RWPE2 (cell line): ENCODE results near the gene ZNF423.

Source experiments
- ATAC-seq: fragments of 200-7000 bp; cut with Tn5 transposase; 3 replicates; pipeline ENCODE4 v1.9.1; 2021; ENCODE audit warnings: low read depth
- DNase-seq: peaks from one replicate; pipeline ENCODE4 v3.0.0-alpha.2; 2020; ENCODE audit warnings: low spot score
- H3K27ac ChIP-seq: fragments of 450-650 bp; 2 replicates; pipeline ENCODE4 v1.5.1; 2017; ENCODE audit warnings: mild to moderate bottlenecking; ENCODE audit not compliant: poor library complexity, severe bottlenecking
- H3K27me3 ChIP-seq: fragments of 250-450 bp; sonication (Bioruptor Pico); 2 replicates; pipeline ENCODE4 v1.5.1; 2021; ENCODE audit warnings: mild to moderate bottlenecking, moderate library complexity; ENCODE audit not compliant: insufficient read depth, poor library complexity, severe bottlenecking
- H3K36me3 ChIP-seq: fragments of 250-450 bp; sonication (Bioruptor Pico); 2 replicates; pipeline ENCODE4 v1.5.1; 2020; ENCODE audit warnings: low read depth, mild to moderate bottlenecking, moderate library complexity
- H3K4me1 ChIP-seq: fragments of 250-450 bp; sonication (Bioruptor Pico); 2 replicates; pipeline ENCODE4 v1.5.1; 2021; ENCODE audit warnings: mild to moderate bottlenecking, moderate library complexity; ENCODE audit not compliant: insufficient read depth, poor library complexity, severe bottlenecking
- H3K4me3 ChIP-seq: fragments of 250-450 bp; sonication (Bioruptor Pico); 2 replicates; pipeline ENCODE4 v1.5.1; 2021; ENCODE audit warnings: mild to moderate bottlenecking, moderate library complexity; ENCODE audit not compliant: severe bottlenecking
- H3K9me3 ChIP-seq: fragments of 250-450 bp; sonication (Bioruptor Pico); 2 replicates; pipeline ENCODE4 v1.5.1; 2021; ENCODE audit warnings: mild to moderate bottlenecking, moderate library complexity; ENCODE audit not compliant: severe bottlenecking
- TF ChIP-seq, protein P1 (sequence below): fragments of 450-650 bp; IDR thresholded peaks from one replicate; pipeline ENCODE4 v1.5.1; 2017; ENCODE audit warnings: mild to moderate bottlenecking, moderate library complexity; ENCODE audit not compliant: poor library complexity, severe bottlenecking

ZNF423 gene

DNA sequence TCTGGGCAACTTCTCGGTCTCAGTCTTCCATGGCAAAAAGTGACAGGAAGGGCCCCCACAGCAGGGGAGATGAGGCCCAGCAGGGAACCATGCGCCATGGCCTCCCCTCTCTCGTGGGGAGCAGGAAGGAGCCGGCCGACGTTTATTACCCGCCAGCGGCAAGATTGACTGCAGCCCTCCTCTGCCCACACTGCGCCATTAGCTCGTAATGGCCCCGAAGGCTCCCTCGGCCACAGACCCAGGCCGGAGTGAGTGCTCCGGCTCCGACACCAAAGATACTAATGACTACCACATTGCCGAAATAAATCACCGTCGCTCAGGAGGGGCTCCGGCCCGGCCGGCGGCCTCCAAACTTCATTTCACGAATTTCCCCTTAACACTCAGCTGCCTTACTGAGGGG lies 255.4 kb downstream of the ZNF423 start:
- H3K4me1 ChIP-seq, result no peaks in the 10 kb centered on the region
- ATAC-seq (no peak), DNase-seq (no peak)
- TF ChIP-seq, protein P1, sequence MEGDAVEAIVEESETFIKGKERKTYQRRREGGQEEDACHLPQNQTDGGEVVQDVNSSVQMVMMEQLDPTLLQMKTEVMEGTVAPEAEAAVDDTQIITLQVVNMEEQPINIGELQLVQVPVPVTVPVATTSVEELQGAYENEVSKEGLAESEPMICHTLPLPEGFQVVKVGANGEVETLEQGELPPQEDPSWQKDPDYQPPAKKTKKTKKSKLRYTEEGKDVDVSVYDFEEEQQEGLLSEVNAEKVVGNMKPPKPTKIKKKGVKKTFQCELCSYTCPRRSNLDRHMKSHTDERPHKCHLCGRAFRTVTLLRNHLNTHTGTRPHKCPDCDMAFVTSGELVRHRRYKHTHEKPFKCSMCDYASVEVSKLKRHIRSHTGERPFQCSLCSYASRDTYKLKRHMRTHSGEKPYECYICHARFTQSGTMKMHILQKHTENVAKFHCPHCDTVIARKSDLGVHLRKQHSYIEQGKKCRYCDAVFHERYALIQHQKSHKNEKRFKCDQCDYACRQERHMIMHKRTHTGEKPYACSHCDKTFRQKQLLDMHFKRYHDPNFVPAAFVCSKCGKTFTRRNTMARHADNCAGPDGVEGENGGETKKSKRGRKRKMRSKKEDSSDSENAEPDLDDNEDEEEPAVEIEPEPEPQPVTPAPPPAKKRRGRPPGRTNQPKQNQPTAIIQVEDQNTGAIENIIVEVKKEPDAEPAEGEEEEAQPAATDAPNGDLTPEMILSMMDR, result no peak
- no peaks in the 10 kb centered on the region for H3K9me3 ChIP-seq
- H3K36me3 ChIP-seq, result no peaks in the 10 kb centered on the region
- H3K4me3 ChIP-seq, result no peak overlapping the region
- H3K27me3 ChIP-seq, result peaks cover 26% of the 10 kb centered on the region
- H3K27ac ChIP-seq, result no peak overlapping the region

DNA sequence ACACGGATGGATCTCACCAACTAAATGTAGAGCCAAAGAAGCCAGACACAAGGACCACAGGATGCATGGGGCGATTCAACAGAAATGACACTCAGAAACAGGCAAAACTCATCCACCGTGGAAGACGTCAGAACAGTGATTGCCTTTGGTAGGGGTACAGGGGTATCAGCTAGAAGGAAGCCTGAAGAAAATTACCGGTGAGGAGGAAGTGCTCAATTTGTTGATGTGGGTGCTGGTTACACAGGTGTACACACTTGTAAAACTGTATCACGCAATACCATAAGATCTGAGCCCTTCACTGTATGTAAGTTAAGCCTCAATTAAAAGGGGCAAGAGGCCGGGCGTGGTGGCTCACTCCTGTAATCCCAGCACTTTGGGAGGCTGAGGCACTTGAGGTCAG lies 256.2 kb downstream of the ZNF423 start:
- TF ChIP-seq, protein P1, result no peak
- Histone ChIP-seq H3K27ac (no peak overlapping the region), H3K9me3 (no peaks in the 10 kb centered on the region), H3K27me3 (peaks cover 26% of the 10 kb centered on the region), H3K4me1 (no peaks in the 10 kb centered on the region), H3K4me3 (no peak overlapping the region), H3K36me3 (no peaks in the 10 kb centered on the region)
- ATAC-seq (no peak), DNase-seq (no peak)

DNA sequence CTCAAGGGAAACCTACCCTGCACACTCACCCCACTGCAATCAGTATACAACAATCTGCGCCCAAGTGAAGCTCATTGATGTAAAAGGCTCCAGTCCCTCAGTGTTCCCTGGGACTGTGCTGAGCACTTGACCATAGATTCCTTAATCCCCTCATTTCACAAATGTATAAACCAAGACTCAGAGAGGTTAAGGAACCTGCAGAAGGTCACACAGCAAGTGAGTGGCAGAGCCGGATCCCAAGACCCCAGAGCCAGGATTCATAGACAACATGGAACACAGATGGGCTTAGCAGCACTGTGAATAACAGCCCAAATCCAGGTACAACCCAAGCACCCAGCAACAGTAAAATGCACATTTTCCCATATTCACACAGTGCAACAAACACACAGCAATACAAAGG lies 256.6 kb downstream of the ZNF423 start:
- TF ChIP-seq, protein P1, result no peak
- Histone ChIP-seq H3K4me1 (no peaks in the 10 kb centered on the region), H3K27ac (no peak overlapping the region), H3K4me3 (no peak overlapping the region), H3K9me3 (no peaks in the 10 kb centered on the region), H3K36me3 (no peaks in the 10 kb centered on the region), H3K27me3 (peaks cover 26% of the 10 kb centered on the region)
- DNase-seq (no peak), ATAC-seq (no peak)

GRCh38 chr16:49598383-49599170 lies 257.3 kb downstream of the ZNF423 start:
- ATAC-seq, result no peak
- Histone ChIP-seq H3K27me3 (peaks cover 26% of the 10 kb centered on the region), H3K36me3 (no peaks in the 10 kb centered on the region), H3K4me1 (no peaks in the 10 kb centered on the region), H3K9me3 (no peaks in the 10 kb centered on the region), H3K4me3 (no peak overlapping the region), H3K27ac (no peak overlapping the region)
- no peak for DNase-seq
- TF ChIP-seq, protein P1, result no peak

GRCh38 chr16:49597796-49598195 lies 258.1 kb downstream of the ZNF423 start:
- no peak overlapping the region for H3K4me3 ChIP-seq
- TF ChIP-seq, protein P1, result no peak
- DNase-seq, result no peak
- H3K27ac ChIP-seq, result no peak overlapping the region
- no peaks in the 10 kb centered on the region for H3K36me3 ChIP-seq
- H3K9me3 ChIP-seq, result no peaks in the 10 kb centered on the region
- no peak for ATAC-seq
- no peaks in the 10 kb centered on the region for H3K4me1 ChIP-seq
- H3K27me3 ChIP-seq, result peaks cover 26% of the 10 kb centered on the region
